GM13976 (cell line): ENCODE measurements around the gene TLX2.

ENCODE experiments used
- DNase-seq: peaks from one replicate; pipeline ENCODE4 v3.0.0; 2012; ENCODE audit warnings: low spot score
- in situ Hi-C: fragments of 300-500 bp; cut with MboI; formaldehyde crosslinking; loops from one replicate; pipeline ENCODE4 v1.12.0; 2022; ENCODE audit warnings: low sequenced_read_pairs, mixed read lengths, inconsistent platforms; ENCODE audit not compliant: unreplicated experiment
- TF ChIP-seq, protein P1 (sequence below): IDR thresholded peaks from 2 replicates; pipeline ENCODE4 v1.5.1; 2012; ENCODE audit warnings: borderline replicate concordance, mild to moderate bottlenecking; ENCODE audit not compliant: insufficient read depth; ENCODE audit errors: extremely low read depth, missing control alignments, control extremely low read depth

The TLX2 gene

GRCh38 chr2:74564222-74564621 lies 50.0 kb downstream of the TLX2 start:
- no peak for DNase-seq
- TF ChIP-seq, protein P1, sequence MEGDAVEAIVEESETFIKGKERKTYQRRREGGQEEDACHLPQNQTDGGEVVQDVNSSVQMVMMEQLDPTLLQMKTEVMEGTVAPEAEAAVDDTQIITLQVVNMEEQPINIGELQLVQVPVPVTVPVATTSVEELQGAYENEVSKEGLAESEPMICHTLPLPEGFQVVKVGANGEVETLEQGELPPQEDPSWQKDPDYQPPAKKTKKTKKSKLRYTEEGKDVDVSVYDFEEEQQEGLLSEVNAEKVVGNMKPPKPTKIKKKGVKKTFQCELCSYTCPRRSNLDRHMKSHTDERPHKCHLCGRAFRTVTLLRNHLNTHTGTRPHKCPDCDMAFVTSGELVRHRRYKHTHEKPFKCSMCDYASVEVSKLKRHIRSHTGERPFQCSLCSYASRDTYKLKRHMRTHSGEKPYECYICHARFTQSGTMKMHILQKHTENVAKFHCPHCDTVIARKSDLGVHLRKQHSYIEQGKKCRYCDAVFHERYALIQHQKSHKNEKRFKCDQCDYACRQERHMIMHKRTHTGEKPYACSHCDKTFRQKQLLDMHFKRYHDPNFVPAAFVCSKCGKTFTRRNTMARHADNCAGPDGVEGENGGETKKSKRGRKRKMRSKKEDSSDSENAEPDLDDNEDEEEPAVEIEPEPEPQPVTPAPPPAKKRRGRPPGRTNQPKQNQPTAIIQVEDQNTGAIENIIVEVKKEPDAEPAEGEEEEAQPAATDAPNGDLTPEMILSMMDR: no peak
- in situ Hi-C loops: no loop called here

GRCh38 chr2:74566076-74566753 lies 52.0 kb downstream of the TLX2 start:
- in situ Hi-C loops: no loop called here

GRCh38 chr2:74566754-74567085 lies 52.5 kb downstream of the TLX2 start:
- DNase-seq: no peak
- in situ Hi-C loops: no loop called here
- TF ChIP-seq, protein P1: no peak

More at GRCh38 chr2:74566076-74566753, 52.0 kb downstream of the TLX2 start:
- TF ChIP-seq, protein P1: no peak
- DNase-seq: no peak
